SW480 (cell line): Measurements from ENCODE around the gene KRAS.

Source experiments
- DNase-seq: peaks from one replicate; pipeline ENCODE4 v3.0.0-alpha.2; 2016; ENCODE audit warnings: low spot score

KRAS gene

DNA sequence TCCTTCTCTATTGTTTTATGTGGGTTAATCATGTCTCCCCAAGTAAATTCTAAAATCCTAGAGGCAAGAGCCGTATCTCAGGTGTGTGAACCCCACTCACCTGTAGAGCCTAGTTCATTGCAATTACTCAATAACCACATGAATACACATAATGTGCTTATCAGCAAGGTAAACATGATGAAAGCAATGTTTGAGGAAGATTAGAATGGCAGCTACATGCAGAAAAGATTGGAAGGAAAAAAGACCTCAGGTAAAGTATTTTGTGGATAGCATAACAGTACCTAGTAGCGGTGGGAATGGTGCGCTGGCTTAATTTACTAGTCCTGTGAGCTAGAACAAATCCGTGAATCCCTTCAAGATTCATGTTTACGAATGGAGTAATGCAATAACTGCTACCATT is 5.3 kb upstream of the KRAS start:
- DNase-seq: no peak

DNA sequence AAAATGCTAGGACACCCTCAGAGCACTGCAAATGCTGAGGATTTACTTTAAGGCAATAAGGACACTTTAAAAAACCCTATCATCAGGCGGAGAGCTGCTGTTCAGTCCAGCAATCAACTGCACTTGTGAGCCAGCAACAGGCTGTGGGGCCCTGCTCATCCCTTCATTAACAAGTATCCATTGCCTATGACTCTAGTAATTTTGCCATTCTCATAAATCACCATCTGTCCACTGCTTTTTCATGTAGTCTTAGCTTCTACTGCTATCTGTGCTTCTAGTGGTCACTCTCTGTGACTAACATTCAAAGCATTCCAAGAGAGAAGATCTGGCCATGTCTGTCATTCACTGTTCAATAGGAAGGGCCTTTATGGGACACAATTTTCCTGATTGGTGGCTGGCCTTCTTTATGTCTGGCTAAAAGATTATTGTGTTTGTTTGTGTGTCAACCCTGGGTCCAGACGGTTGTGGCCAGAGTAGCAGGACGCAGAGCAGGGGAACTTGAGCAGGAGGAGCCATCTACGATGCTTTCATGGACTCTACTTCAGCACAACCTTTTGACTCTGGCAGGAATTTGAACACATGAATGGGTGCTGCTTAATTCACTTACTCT is 3.6 kb upstream of the KRAS start:
- peak; percentile 62 for DNase-seq

DNA sequence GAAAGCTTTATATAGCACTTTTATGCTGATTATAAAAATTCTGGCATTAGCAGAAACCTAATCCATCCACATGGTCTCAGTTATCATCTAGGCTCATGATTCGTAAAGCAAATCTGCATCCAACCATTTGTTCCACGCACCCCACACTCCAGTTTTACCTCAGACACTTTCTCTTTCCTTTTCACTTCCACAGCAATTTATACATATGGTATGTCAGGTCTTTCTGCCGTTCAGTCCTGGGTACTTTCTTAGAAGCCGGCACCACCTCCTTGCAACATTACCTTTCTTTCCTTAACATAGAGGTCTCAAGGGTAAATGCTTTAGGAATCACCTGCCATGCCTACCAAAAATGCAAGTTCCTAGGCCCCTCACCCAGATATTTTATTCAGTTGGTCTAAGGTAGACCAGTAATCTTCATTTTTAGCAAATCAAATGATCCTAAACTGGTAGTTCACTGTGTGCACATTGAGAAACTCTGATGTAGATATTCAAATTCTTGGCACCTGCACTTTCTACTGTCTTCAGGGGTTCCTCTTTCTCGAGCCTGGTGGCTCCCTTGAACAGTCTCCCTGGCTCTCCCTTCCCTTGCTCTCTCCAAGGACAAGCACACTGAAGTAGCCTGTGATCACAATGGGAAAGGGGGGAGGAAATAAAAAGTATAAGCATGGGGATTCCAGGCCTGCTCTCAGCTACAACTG is 2.8 kb upstream of the KRAS start:
- DNase-seq: no peak

DNA sequence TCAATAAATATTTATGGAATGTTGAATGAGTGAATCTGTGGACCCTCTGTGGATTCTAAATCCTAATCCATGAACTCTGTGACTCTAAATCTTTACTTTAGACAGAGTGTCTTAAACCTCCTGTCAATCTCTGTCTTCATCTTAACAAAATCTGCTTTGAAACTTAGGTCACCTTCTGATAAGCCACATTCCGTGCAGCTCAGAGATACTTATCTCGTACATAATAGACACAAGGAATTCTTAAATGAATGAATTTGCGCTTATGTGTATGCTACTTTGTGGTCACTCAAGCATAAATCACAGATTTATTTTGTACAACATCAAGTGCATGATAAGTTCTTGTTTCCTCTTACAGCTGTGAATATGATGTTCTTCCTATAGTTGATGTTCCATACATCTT is 2.2 kb upstream of the KRAS start:
- DNase-seq: no peak

GRCh38 chr12:25251769-25252168 is 1.0 kb upstream of the KRAS start:
- DNase-seq: no peak

GRCh38 chr12:25249931-25250738 is 594 bp downstream of the KRAS start:
- DNase-seq: peak; percentile 85

DNA sequence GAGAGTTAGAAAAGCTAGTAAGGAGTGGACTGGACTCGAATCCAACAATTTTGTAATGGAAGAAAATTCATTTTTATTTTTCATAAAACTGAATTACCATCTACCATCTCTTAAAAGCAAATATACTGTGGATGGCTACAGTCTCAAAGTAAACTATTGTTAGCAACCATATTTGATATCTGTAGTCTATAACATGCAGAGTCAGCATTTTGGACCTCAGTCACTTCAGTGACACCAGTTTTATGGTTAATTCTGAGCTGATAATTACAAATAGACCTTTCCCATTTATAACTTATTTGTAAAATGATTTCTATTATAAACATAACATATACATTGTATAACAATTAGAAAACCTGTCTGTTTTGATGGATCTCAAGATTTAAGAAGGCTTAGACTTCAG is 2.0 kb downstream of the KRAS start:
- no peak for DNase-seq

- no peak for DNase-seq
These were observed 2.6 kb downstream of the KRAS start for GRCh38 chr12:25248137-25248536.

DNA sequence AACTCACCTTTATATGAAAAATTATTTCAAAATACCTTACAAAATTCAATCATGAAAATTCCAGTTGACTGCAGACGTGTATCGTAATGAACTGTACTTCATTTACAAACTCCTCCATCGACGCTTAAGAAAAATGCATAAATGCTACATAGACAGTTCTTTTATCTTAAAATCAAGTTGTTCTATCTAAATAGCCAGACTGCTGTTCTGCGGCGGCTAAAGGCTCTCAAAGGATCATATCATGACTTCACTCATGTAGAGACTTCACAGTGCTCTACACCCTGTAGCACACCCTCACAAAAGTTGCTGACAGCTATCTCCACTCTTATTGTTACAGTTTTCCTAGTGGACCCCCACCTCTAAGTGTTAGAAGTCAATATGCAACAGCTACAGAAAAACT is 5.2 kb downstream of the KRAS start:
- DNase-seq: no peak

DNA sequence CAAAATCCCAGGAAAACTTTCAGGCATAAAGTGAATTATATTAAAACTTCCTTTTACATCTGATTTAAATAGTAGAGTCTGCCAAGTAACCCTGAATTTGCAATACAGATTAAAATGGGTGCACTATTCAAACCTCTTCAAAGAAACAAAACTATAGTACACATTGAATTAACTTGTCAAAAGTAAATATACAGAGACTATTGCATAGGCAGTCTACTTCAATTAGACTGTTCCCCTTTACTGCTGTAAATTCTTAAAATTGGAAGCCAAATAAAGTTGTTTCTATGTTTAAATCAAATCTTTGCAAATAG is 7.1 kb downstream of the KRAS start:
- no peak for DNase-seq

DNA sequence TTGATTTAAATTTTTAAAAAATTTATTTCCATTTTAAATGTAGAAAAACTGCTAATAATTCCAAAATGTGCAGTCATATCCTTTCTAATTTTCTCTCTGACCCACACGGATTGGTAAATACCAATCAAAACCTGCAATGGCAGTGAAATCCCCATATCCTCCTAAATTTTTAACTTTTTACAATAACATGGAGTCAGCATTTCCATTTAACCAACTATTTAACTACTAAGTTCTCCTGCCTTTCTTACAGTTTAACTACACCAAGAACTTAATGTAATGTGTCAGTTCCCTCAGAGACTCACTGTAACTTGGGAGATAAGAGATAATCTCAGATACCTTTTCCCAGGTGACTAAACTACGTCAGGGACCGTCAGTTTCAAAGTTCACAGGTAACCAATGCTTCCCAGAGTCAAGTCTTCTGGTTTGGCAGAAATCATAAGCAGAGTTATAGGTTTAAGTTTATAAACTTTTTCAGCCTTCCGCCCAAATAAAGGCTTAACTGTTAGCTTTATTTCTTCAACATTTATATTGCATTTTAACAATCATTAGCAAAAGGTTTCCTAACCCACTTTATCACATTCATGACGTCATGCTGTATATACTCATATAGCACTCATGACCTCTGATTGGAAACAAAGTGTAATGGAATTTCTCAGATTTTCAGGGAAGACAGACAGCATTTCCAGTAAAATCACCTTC is 7.6 kb downstream of the KRAS start:
- no peak for DNase-seq

- DNase-seq: peak; percentile 75
These were observed 9.3 kb downstream of the KRAS start for GRCh38 chr12:25241167-25242020.

- DNase-seq: no peak
These were observed 14.1 kb downstream of the KRAS start for GRCh38 chr12:25236626-25237025.

GRCh38 chr12:25236190-25236589 is 14.5 kb downstream of the KRAS start:
- no peak for DNase-seq

DNA sequence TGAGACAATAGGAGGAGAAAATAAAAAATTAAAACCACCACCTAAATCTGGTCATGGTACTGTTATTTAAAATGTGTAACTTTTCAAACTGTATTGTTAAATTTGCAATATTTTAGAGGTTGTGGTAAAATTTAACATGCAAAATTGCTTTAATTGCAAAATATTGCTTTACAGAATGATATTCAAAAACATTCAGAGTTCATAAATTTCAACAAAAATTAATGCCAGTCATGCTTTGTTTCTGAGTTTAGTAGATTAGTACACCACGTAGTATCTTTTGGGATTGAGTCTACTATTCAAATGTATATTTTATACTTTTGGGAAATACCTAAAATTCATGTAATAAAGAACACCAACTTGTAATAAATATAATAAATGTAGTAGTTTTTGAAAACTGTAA is 37.4 kb downstream of the KRAS start:
- no peak for DNase-seq

DNA sequence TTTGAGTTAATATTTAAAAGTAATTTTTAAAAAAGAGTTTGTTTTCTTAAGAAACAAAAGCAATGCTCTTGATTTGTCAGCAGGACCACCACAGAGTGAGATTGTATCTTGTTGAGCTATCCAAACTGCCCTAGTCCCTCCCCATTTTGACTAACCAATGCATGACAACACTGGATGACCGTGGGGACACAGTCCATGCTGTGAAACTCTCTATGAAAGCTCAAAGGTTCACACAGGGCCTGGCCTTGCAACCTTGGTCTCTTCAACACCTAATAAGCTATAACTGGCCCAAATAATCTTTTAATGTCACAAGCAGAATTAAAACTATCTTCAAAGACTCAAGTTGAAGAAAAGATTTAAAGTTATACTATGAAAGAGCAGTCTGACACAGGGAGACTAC is 42.2 kb downstream of the KRAS start:
- DNase-seq: no peak

- no peak for DNase-seq
These were observed 42.9 kb downstream of the KRAS start for GRCh38 chr12:25207846-25208245.

- DNase-seq: no peak
These were observed 43.3 kb downstream of the KRAS start for GRCh38 chr12:25207411-25207810.

DNA sequence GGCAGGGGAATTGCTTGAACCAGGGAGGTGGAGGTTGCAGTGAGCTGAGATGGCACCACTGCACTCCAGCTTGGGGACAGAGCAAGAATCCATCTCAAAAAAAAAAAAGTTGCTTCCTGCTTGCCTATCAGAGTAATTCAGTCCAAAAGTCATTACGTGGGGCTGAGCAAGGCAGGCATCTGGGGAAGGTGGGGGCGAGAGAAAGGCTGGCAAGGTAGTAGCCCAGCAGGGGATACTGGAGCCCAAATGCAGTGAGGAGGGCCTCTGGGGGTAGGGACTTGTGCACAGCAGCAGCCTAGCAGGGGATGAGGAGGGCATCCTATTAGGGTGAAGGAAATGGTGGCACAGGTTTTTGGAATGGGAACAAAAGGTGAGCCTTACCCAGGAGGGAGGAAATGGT is 48.6 kb downstream of the KRAS start:
- no peak for DNase-seq

DNA sequence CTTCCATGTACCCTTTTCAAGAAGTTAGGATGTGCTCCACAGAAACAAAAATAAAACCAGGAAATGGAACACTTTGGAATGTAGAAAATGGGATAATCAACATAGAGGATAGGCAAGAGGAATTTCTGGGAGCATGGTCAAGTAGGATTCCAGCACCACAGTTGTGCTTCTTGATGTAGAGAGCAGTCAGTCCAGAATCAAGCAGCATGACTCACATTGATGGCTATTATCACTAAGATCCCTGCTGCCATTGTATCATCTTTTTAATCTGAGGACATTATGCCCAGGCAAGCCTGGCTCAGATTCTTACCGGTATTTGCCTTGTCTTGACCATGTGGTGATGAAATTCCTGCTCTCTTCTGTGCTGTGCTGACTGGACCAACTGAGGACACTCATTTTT is 50.0 kb downstream of the KRAS start:
- DNase-seq: peak; percentile 27

GRCh38 chr12:25197608-25198007 is 53.1 kb downstream of the KRAS start:
- DNase-seq: no peak
